Coronary artery (tissue), 2 donors: ENCODE measurements around the gene ALDH4A1.

Experiments used
- DNase-seq: peaks from one replicate; pipeline ENCODE4 v3.0.0-alpha.2; 2017; ENCODE audit warnings: low spot score
- H3K27ac ChIP-seq, 2 donors: fragments of 200-600 bp; sonication (generic); one replicate each; pipeline ENCODE4 v1.5.1; 2016 to 2019
- H3K4me3 ChIP-seq: fragments of 200-600 bp; sonication (generic); 2 replicates; pipeline ENCODE4 v1.5.1; 2016; ENCODE audit warnings: mild to moderate bottlenecking, moderate library complexity
- CTCF ChIP-seq: fragments of 200-600 bp; sonication (generic); IDR thresholded peaks from one replicate; pipeline ENCODE4 v1.5.1; 2019; ENCODE audit warnings: antibody characterized with exemption

Gene ALDH4A1

GRCh38 chr1:18921516-18922251, 19.3 kb upstream of the ALDH4A1 start:
- peak overlapping the region; percentile 22 for H3K4me3 ChIP-seq
- TF ChIP-seq CTCF: no peak
- DNase-seq: no peak
- H3K27ac ChIP-seq: peak overlapping the region; percentile 94 to 97

- no peak for DNase-seq
- Histone ChIP-seq H3K4me3 (no peak overlapping the region), H3K27ac (peak overlapping the region; percentile 94 to 97)
- TF ChIP-seq CTCF: no peak
Measured at GRCh38 chr1:18920931-18921330, 18.6 kb upstream of the ALDH4A1 start.

- DNase-seq: no peak
- Histone ChIP-seq H3K27ac (no peak overlapping the region), H3K4me3 (no peak overlapping the region)
- TF ChIP-seq CTCF: no peak
Measured at GRCh38 chr1:18919956-18920355, 17.6 kb upstream of the ALDH4A1 start.

GRCh38 chr1:18919197-18919905, 17.0 kb upstream of the ALDH4A1 start:
- no peak for DNase-seq
- TF ChIP-seq CTCF: no peak
- H3K4me3 ChIP-seq: no peak overlapping the region
- no peak overlapping the region for H3K27ac ChIP-seq

- Histone ChIP-seq H3K27ac (no peak overlapping the region), H3K4me3 (no peak overlapping the region)
- no peak for DNase-seq
- TF ChIP-seq CTCF: no peak
Measured at GRCh38 chr1:18918417-18918816, 16.1 kb upstream of the ALDH4A1 start.

GRCh38 chr1:18917071-18917799, 14.9 kb upstream of the ALDH4A1 start:
- Histone ChIP-seq H3K4me3 (no peak overlapping the region), H3K27ac (no peak overlapping the region)
- no peak for TF ChIP-seq CTCF
- DNase-seq: no peak
